Stimulated activated CD4-positive, alpha-beta T cell treated with anti-CD3 and anti-CD28 coated beads, Interleukin-4, amount 100 ng/mL, for 1 hour (primary cell): Measurements from ENCODE around the gene PPP1R15B.

ENCODE experiments used
- DNase-seq: peaks from one replicate; pipeline ENCODE4 v3.0.0-alpha.2; 2020

Gene PPP1R15B

GRCh38 chr1:204361781-204362180 is 49.8 kb downstream of the PPP1R15B start:
- no peak for DNase-seq

GRCh38 chr1:204361341-204361771 is 50.3 kb downstream of the PPP1R15B start:
- DNase-seq = no peak

GRCh38 chr1:204360314-204360713 is 51.3 kb downstream of the PPP1R15B start:
- no peak for DNase-seq

- no peak for DNase-seq
Measured at GRCh38 chr1:204359474-204360255, 52.0 kb downstream of the PPP1R15B start, which contains the start of gene PLEKHA6. Gene PLEKHA6, minus strand, starts transcription at chr1:204359929. Its CDS starts 86,202 bp downstream, at chr1:204273727.

- DNase-seq = no peak
Measured at GRCh38 chr1:204359131-204359473, 52.5 kb downstream of the PPP1R15B start.

- DNase-seq = no peak
Measured at GRCh38 chr1:204358605-204359004, 53.0 kb downstream of the PPP1R15B start.

- DNase-seq = no peak
Measured at GRCh38 chr1:204357551-204358490, 53.8 kb downstream of the PPP1R15B start.

GRCh38 chr1:204356997-204357396 is 54.6 kb downstream of the PPP1R15B start:
- DNase-seq = no peak

GRCh38 chr1:204355913-204356312 is 55.7 kb downstream of the PPP1R15B start:
- no peak for DNase-seq

GRCh38 chr1:204354579-204354978 is 57.0 kb downstream of the PPP1R15B start:
- DNase-seq = no peak
